Gastroesophageal sphincter (tissue), 3 donors: Measurements from ENCODE around the gene KIFC3.

Experiments
- EP300 ChIP-seq: sonication (generic); formaldehyde crosslinking; IDR thresholded peaks from one replicate; pipeline ENCODE4 v1.6.1; 2017; ENCODE audit warnings: antibody characterized with exemption, mild to moderate bottlenecking
- POLR2A ChIP-seq, 2 donors: fragments of 450-650 bp; IDR thresholded peaks; one replicate each; pipeline ENCODE4 v1.6.1; 2017; ENCODE audit warnings: antibody characterized with exemption in 2 of 2, mild to moderate bottlenecking in 2 of 2, moderate library complexity in 1 of 2
- POLR2AphosphoS5 ChIP-seq: sonication (generic); formaldehyde crosslinking; IDR thresholded peaks from one replicate; pipeline ENCODE4 v1.6.1; 2017; ENCODE audit warnings: antibody characterized with exemption
- TF ChIP-seq, protein P1 (sequence below), 4 experiments: fragments of 200-600 bp in 2 of 4; fragments of 450-650 bp in 2 of 4; sonication (generic) in 1 of 4; IDR thresholded peaks; one replicate each; pipeline ENCODE4 v1.5.1; 2017 to 2019; ENCODE audit warnings: antibody characterized with exemption in 4 of 4, mild to moderate bottlenecking in 2 of 4, moderate library complexity in 2 of 4

DNA sequence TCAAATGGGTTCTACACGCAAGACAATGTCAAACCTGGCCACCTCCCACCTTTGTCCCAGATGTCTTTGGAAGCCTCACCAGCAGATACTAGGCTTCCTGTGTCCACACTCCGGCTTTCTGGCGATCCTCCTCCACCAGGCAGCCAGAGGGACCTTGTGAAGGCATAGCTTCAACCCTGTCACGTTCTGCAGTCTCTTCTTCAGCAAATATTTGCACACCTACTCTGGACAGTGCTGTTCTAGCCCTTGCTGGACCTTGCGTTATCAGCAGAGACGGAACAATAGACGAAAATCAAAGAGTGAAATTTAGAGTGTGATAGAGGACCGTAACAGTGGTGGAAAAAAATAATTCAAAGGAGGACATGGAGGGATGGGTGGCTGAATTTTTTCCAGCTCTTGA lies 38.5 kb upstream of the KIFC3 start:
- TF ChIP-seq, protein P1, sequence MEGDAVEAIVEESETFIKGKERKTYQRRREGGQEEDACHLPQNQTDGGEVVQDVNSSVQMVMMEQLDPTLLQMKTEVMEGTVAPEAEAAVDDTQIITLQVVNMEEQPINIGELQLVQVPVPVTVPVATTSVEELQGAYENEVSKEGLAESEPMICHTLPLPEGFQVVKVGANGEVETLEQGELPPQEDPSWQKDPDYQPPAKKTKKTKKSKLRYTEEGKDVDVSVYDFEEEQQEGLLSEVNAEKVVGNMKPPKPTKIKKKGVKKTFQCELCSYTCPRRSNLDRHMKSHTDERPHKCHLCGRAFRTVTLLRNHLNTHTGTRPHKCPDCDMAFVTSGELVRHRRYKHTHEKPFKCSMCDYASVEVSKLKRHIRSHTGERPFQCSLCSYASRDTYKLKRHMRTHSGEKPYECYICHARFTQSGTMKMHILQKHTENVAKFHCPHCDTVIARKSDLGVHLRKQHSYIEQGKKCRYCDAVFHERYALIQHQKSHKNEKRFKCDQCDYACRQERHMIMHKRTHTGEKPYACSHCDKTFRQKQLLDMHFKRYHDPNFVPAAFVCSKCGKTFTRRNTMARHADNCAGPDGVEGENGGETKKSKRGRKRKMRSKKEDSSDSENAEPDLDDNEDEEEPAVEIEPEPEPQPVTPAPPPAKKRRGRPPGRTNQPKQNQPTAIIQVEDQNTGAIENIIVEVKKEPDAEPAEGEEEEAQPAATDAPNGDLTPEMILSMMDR (IDR thresholded peaks at IDR 0.05) = no peak
- TF ChIP-seq POLR2A (IDR thresholded peaks at IDR 0.05) (no peak), POLR2AphosphoS5 (no peak), EP300 (no peak)
